ENCODE measurements around the gene ANKRD62. TPM values are rescaled to one million over a fixed set of nuclear protein-coding genes. Genes with fewer than 3 reads are reported as not detected.

ANKRD62 gene
- total and polyA plus RNA-seq, 2 of the 4 experiments (the other 2 are of a cell fraction), result not detected

DNA sequence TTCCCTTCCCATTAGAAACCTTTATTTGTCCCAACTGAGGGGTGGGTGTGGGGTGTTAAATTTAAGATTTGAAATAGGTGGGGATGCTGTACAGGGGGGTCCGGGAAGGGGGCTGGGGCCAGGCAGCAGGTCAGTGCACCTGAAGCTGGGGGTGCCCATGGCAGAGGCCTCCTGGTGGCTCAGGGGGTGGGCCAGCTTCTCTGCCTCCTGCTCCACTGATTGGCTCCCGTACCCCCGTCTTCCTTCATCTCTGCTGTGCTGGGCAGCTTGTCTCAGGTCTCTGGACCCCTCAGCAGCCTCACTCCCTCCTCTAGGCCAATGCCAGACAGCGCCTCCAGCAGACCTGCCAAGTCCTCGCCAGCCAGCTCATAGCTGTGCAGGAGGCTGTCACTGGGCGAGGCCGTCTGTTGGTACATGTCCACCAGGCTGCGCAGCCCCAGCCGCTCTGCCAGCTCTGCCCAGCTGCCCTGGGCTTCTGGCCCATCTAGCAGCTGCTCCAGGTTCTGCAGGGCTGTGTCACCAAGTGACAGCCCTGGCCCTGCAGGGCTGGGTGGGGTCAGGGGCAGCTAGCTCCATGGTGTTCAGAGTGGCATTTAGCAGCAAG is 2.0 kb upstream of the ANKRD62 start:
- CTCF ChIA-PET, result no interaction called here

More for the DNA sequence above, 2.0 kb upstream of the ANKRD62 start:
- no peak overlapping the region for H3K23ac ChIP-seq (ENCODE audit: low read depth, low read length)
- H3K4me3 ChIP-seq (ENCODE audit: insufficient read depth, low read depth, low read length), result no peak overlapping the region
- no peak overlapping the region for H3K4me2 ChIP-seq (ENCODE audit: low read depth, low read length)
- TF ChIP-seq, protein P1, sequence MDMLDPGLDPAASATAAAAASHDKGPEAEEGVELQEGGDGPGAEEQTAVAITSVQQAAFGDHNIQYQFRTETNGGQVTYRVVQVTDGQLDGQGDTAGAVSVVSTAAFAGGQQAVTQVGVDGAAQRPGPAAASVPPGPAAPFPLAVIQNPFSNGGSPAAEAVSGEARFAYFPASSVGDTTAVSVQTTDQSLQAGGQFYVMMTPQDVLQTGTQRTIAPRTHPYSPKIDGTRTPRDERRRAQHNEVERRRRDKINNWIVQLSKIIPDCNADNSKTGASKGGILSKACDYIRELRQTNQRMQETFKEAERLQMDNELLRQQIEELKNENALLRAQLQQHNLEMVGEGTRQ (IDR thresholded peaks at IDR 0.05; ENCODE audit: low read depth, low read length), result no peak
- TF ChIP-seq CEBPB (IDR thresholded peaks at IDR 0.05; ENCODE audit: low read depth, low read length), result no peak
- no peak for TF ChIP-seq FOS (IDR thresholded peaks at IDR 0.05; ENCODE audit: low read depth, low read length)
- no peak for TF ChIP-seq SMC3 (IDR thresholded peaks at IDR 0.05; ENCODE audit: low read depth, low read length)
- no peak for TF ChIP-seq RCOR1 (IDR thresholded peaks at IDR 0.05; ENCODE audit: insufficient replicate concordance, low read length)
- TF ChIP-seq MAFK (IDR thresholded peaks at IDR 0.05; ENCODE audit: low read depth, low read length), result no peak
- TF ChIP-seq CHD1 (IDR thresholded peaks at IDR 0.05; ENCODE audit: low read depth, low read length), result no peak
- TF ChIP-seq RFX5 (IDR thresholded peaks at IDR 0.05; ENCODE audit: low read depth, low read length), result no peak
- no peak for TF ChIP-seq RAD21 (IDR thresholded peaks at IDR 0.05; ENCODE audit: low read length)
- TF ChIP-seq MXI1 (IDR thresholded peaks at IDR 0.05; ENCODE audit: borderline replicate concordance, low read depth, low read length), result no peak
- TF ChIP-seq MAZ (IDR thresholded peaks at IDR 0.05; ENCODE audit: borderline replicate concordance, low read depth, low read length), result no peak
- TF ChIP-seq, protein P2, sequence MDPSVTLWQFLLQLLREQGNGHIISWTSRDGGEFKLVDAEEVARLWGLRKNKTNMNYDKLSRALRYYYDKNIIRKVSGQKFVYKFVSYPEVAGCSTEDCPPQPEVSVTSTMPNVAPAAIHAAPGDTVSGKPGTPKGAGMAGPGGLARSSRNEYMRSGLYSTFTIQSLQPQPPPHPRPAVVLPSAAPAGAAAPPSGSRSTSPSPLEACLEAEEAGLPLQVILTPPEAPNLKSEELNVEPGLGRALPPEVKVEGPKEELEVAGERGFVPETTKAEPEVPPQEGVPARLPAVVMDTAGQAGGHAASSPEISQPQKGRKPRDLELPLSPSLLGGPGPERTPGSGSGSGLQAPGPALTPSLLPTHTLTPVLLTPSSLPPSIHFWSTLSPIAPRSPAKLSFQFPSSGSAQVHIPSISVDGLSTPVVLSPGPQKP (IDR thresholded peaks at IDR 0.05; ENCODE audit: borderline replicate concordance, low read depth, low read length), result no peak
- DNase-seq (no peak), ATAC-seq (ENCODE audit: low read depth) (no peak)
- no peak overlapping the region for H2AK5ac ChIP-seq (ENCODE audit: low read depth, low read length)
- no peak overlapping the region for H4K5ac ChIP-seq (ENCODE audit: low read depth, low read length)
- no TSS peak for BruUV-seq (replicated peaks)
- no peak overlapping the region for H3K14ac ChIP-seq (replicated peaks; ENCODE audit: low read depth, low read length)
- H3K9me3 ChIP-seq (ENCODE audit: control insufficient read depth, insufficient read depth, low read length), result 0 out of 2 replicates have a peak, but pooled peaks cover 4% of the 10 kb centered on the region
- intact Hi-C loops (cut with micrococcal nuclease), result loop anchor here (10.0 kb wide), 1 partner anchor 143 kb away; no protein-coding TSS in a partner anchor
- H3K56ac ChIP-seq (ENCODE audit: extremely low read depth, insufficient read depth, low read length), result no peak overlapping the region
- H3K9ac ChIP-seq (ENCODE audit: low read depth, low read length), result no peak overlapping the region
- POLR2A ChIA-PET (ENCODE audit: unreplicated experiment), result no interaction called here
- no peak overlapping the region for H3K27ac ChIP-seq (ENCODE audit: insufficient read depth, low read length)
- no peaks in the 10 kb centered on the region; the same call in 1 of the 2 replicates for H3K27me3 ChIP-seq (ENCODE audit: control insufficient read depth, insufficient read depth, low read length)
- no peaks in the 10 kb centered on the region for H3K4me1 ChIP-seq (ENCODE audit: control insufficient read depth, insufficient read depth, low read length)
- no peaks in the 10 kb centered on the region for H3K9me1 ChIP-seq (ENCODE audit: insufficient read depth, low read length)
- no peak overlapping the region for H3K18ac ChIP-seq (ENCODE audit: low read depth, low read length)
- no peaks in the 10 kb centered on the region for H4K20me1 ChIP-seq (ENCODE audit: insufficient read depth, low read length)
- no peak overlapping the region for H2BK120ac ChIP-seq (ENCODE audit: low read depth, low read length)
- H2BK20ac ChIP-seq (ENCODE audit: low read depth, low read length), result no peak overlapping the region
- H3K4ac ChIP-seq (ENCODE audit: low read depth, low read length), result no peak overlapping the region
- in situ Hi-C loops (cut with MboI; ENCODE audit: low sequenced_read_pairs), result no loop called here
- no peak overlapping the region for H2AFZ ChIP-seq (replicated peaks; ENCODE audit: low read length, poor library complexity)
- H2BK15ac ChIP-seq (ENCODE audit: low read depth, low read length), result no peak overlapping the region
- H3K36me3 ChIP-seq (ENCODE audit: control insufficient read depth, insufficient read depth, low read length), result no peaks in the 10 kb centered on the region
- H3K79me1 ChIP-seq (ENCODE audit: low read depth in 1 of 2, low read length in 2 of 2), result no peaks in the 10 kb centered on the region
- H2AK9ac ChIP-seq (replicated peaks; ENCODE audit: low read depth, low read length, poor library complexity), result no peak overlapping the region
- WGBS, 2 experiments (ENCODE audit: extremely low coverage in 2 of 2, insufficient read length in 1 of 2), result 87% methylated on average over 7 of the region's 9 CpGs; no CpG with 5 or more reads in 1 of the 2 experiments
- H4K91ac ChIP-seq (ENCODE audit: insufficient read depth, low read depth, low read length), result no peak overlapping the region
- no peak overlapping the region for H2BK5ac ChIP-seq (ENCODE audit: low read depth, low read length, poor library complexity, severe bottlenecking)
- H4K8ac ChIP-seq (ENCODE audit: low read depth in 2 of 2, low read length in 2 of 2), result no peak overlapping the region
- dilution Hi-C loops (cut with HindIII; ENCODE audit: low sequenced_read_pairs, unreplicated experiment), result no loop called here

All from IMR-90 (cell line).